Hepatocyte (in vitro differentiated cells): Measurements from ENCODE around the gene S1PR3. TPM values are rescaled to one million over a fixed set of nuclear protein-coding genes. Genes with fewer than 3 reads are reported as not detected.

Experiments used
- DNase-seq: peaks from one replicate; pipeline ENCODE4 v3.0.0-alpha.2; 2016; ENCODE audit warnings: low spot score
- H2AFZ ChIP-seq: fragments of 200-600 bp; sonication (generic); 2 replicates; pipeline ENCODE4 v1.6.0; 2016; ENCODE audit warnings: antibody characterized with exemption, mild to moderate bottlenecking
- H3K27ac ChIP-seq: fragments of 200-600 bp; sonication (generic); 2 replicates; pipeline ENCODE4 v1.5.1; 2016; ENCODE audit warnings: mild to moderate bottlenecking
- H3K27me3 ChIP-seq: fragments of 200-600 bp; sonication (generic); 2 replicates; pipeline ENCODE4 v1.6.1; 2016
- H3K36me3 ChIP-seq: fragments of 200-600 bp; sonication (generic); replicated peaks from 2 replicates; pipeline ENCODE4 v1.5.1; 2016; ENCODE audit warnings: low read depth; ENCODE audit not compliant: insufficient read depth
- H3K4me1 ChIP-seq: fragments of 200-600 bp; sonication (generic); 2 replicates; pipeline ENCODE4 v1.5.1; 2016; ENCODE audit warnings: mild to moderate bottlenecking, moderate library complexity; ENCODE audit not compliant: insufficient read depth
- H3K4me2 ChIP-seq: fragments of 200-600 bp; sonication (generic); 2 replicates; pipeline ENCODE4 v1.6.0; 2016
- H3K4me3 ChIP-seq: fragments of 200-600 bp; sonication (generic); 2 replicates; pipeline ENCODE4 v1.5.1; 2016; ENCODE audit warnings: mild to moderate bottlenecking
- H3K79me2 ChIP-seq: fragments of 200-600 bp; sonication (generic); 2 replicates; pipeline ENCODE4 v1.6.0; 2017; ENCODE audit warnings: mild to moderate bottlenecking
- H3K9me2 ChIP-seq: fragments of 200-600 bp; sonication (generic); replicated peaks from 2 replicates; pipeline ENCODE4 v1.6.0; 2017; ENCODE audit warnings: mild to moderate bottlenecking; ENCODE audit not compliant: insufficient read depth
- H3K9me3 ChIP-seq: fragments of 200-600 bp; sonication (generic); 2 replicates; pipeline ENCODE4 v1.5.1; 2016; ENCODE audit warnings: low read depth, mild to moderate bottlenecking
- H4K20me1 ChIP-seq: fragments of 200-600 bp; sonication (generic); 2 replicates; pipeline ENCODE4 v1.6.0; 2016; ENCODE audit warnings: mild to moderate bottlenecking; ENCODE audit not compliant: insufficient read depth, poor library complexity, severe bottlenecking
- CTCF ChIP-seq: fragments of 200-600 bp; sonication (generic); IDR thresholded peaks from 2 replicates; pipeline ENCODE4 v1.5.1; 2016; ENCODE audit warnings: antibody characterized with exemption, mild to moderate bottlenecking; ENCODE audit not compliant: poor library complexity
- EZH2 ChIP-seq: fragments of 200-600 bp; sonication (generic); IDR thresholded peaks from 2 replicates; pipeline ENCODE4 v1.6.1; 2016; ENCODE audit warnings: antibody characterized with exemption, mild to moderate bottlenecking, borderline replicate concordance
- EZH2phosphoT487 ChIP-seq: fragments of 200-600 bp; sonication (generic); IDR thresholded peaks from one replicate; pipeline ENCODE4 v1.6.1; 2018; ENCODE audit warnings: antibody characterized with exemption, mild to moderate bottlenecking, low read depth, moderate library complexity; ENCODE audit not compliant: unreplicated experiment, severe bottlenecking
- WGBS: methylation state at CpG from one replicate; pipeline ENCODE4 v1.1.6; 2016; ENCODE audit warnings: low lambda C conversion rate; ENCODE audit errors: missing lambda C conversion rate; 5-methylcytosine and 5-hydroxymethylcytosine counted together
- polyA plus RNA-seq: library from polyadenylated mRNA; unstranded; fragments of >200 nt; fragmentation: Nextera tagmentation; extraction: Ambion mirVana; gene quantifications from 2 replicates; pipeline ENCODE4 v1.2.1, GENCODE V29; 2016
- total RNA-seq: library from RNA; depleted of rRNA; stranded (reverse); fragments of >200 nt; gene quantifications from 2 replicates; pipeline ENCODE4 v1.2.3, GENCODE V29; 2014

Gene S1PR3
- total and polyA plus RNA-seq, 2 experiments from 2014 or later, result 21.4 to 46.1 TPM

GRCh38 chr9:89009546-89009840 lies 18.2 kb downstream of the S1PR3 start:
- no peaks in the 10 kb centered on the region for H3K9me2 ChIP-seq
- no peak overlapping the region for H3K27ac ChIP-seq
- H3K79me2 ChIP-seq, result no peaks in the 10 kb centered on the region
- H3K4me3 ChIP-seq, result no peak overlapping the region
- H2AFZ ChIP-seq, result no peak overlapping the region
- H3K4me2 ChIP-seq, result no peak overlapping the region
- no peak for DNase-seq
- no peaks in the 10 kb centered on the region for H3K36me3 ChIP-seq
- H3K4me1 ChIP-seq, result peaks cover 7% of the 10 kb centered on the region
- no peaks in the 10 kb centered on the region for H3K27me3 ChIP-seq
- no peak for TF ChIP-seq EZH2phosphoT487
- no peak for TF ChIP-seq EZH2
- TF ChIP-seq CTCF, result no peak
- no peaks in the 10 kb centered on the region for H3K9me3 ChIP-seq
- 97% methylated on average over 9 of the region's 9 CpGs for WGBS
- H4K20me1 ChIP-seq, result no peaks in the 10 kb centered on the region

- Histone ChIP-seq H3K4me1 (peaks cover 7% of the 10 kb centered on the region), H3K36me3 (no peaks in the 10 kb centered on the region), H3K27me3 (no peaks in the 10 kb centered on the region), H3K27ac (no peak overlapping the region), H3K79me2 (no peaks in the 10 kb centered on the region), H3K4me2 (no peak overlapping the region), H3K9me2 (no peaks in the 10 kb centered on the region), H3K4me3 (no peak overlapping the region), H2AFZ (no peak overlapping the region), H4K20me1 (no peaks in the 10 kb centered on the region), H3K9me3 (no peaks in the 10 kb centered on the region)
- 81% methylated on average over 10 of the region's 10 CpGs for WGBS
- DNase-seq, result no peak
- TF ChIP-seq CTCF, result no peak
- no peak for TF ChIP-seq EZH2phosphoT487
- TF ChIP-seq EZH2, result no peak
Measured at GRCh38 chr9:89010056-89010455, 18.8 kb downstream of the S1PR3 start.

- Histone ChIP-seq H3K9me3 (no peaks in the 10 kb centered on the region), H3K27me3 (no peaks in the 10 kb centered on the region), H3K4me2 (no peak overlapping the region), H3K4me3 (no peak overlapping the region), H3K36me3 (no peaks in the 10 kb centered on the region), H3K27ac (no peak overlapping the region), H3K79me2 (no peaks in the 10 kb centered on the region), H3K9me2 (no peaks in the 10 kb centered on the region), H4K20me1 (no peaks in the 10 kb centered on the region), H3K4me1 (peaks cover 7% of the 10 kb centered on the region), H2AFZ (no peak overlapping the region)
- WGBS, result 71% methylated on average over 6 of the region's 6 CpGs
- TF ChIP-seq CTCF, result no peak
- TF ChIP-seq EZH2, result no peak
- no peak for TF ChIP-seq EZH2phosphoT487
- DNase-seq, result no peak
Measured at GRCh38 chr9:89010526-89011111, 19.4 kb downstream of the S1PR3 start.

GRCh38 chr9:89011683-89012082 lies 20.4 kb downstream of the S1PR3 start:
- no peaks in the 10 kb centered on the region for H3K9me3 ChIP-seq
- no peak overlapping the region for H3K4me3 ChIP-seq
- WGBS, result 92% methylated on average over 2 of the region's 2 CpGs
- DNase-seq, result no peak
- H3K79me2 ChIP-seq, result no peaks in the 10 kb centered on the region
- no peak overlapping the region for H3K4me2 ChIP-seq
- H3K4me1 ChIP-seq, result no peaks in the 10 kb centered on the region
- TF ChIP-seq EZH2, result no peak
- TF ChIP-seq CTCF, result no peak
- TF ChIP-seq EZH2phosphoT487, result no peak
- no peak overlapping the region for H2AFZ ChIP-seq
- no peaks in the 10 kb centered on the region for H3K36me3 ChIP-seq
- no peaks in the 10 kb centered on the region for H3K27me3 ChIP-seq
- no peaks in the 10 kb centered on the region for H4K20me1 ChIP-seq
- H3K27ac ChIP-seq, result no peak overlapping the region
- H3K9me2 ChIP-seq, result no peaks in the 10 kb centered on the region
